Peyer's patch (tissue), 4 donors: ENCODE data around the gene C1orf116. TPM values are rescaled to one million over a fixed set of nuclear protein-coding genes. Genes with fewer than 3 reads are reported as not detected.

Experiments used
- DNase-seq, 3 donors: peaks; one replicate each; pipeline ENCODE4 v3.0.0-alpha.2; 2017 to 2019
- H3K27ac ChIP-seq, 4 donors: fragments of 200-600 bp; sonication (generic); one replicate each; pipeline ENCODE4 v1.5.1; 2016 to 2019
- H3K27me3 ChIP-seq, 2 donors: fragments of 200-600 bp; sonication (generic); one replicate each; pipeline ENCODE4 v1.5.1; 2019
- H3K36me3 ChIP-seq, 3 donors: fragments of 200-600 bp; sonication (generic); one replicate each; pipeline ENCODE4 v1.5.1; 2016 to 2019
- H3K4me1 ChIP-seq, 4 donors: fragments of 200-600 bp; sonication (generic); one replicate each; pipeline ENCODE4 v1.5.1; 2016 to 2019
- H3K4me3 ChIP-seq, 4 donors: fragments of 200-600 bp; sonication (generic); 1 replicate in 3 of 4; 2 replicates in 1 of 4; pipeline ENCODE4 v1.5.1; 2016 to 2019; ENCODE audit warnings: mild to moderate bottlenecking in 1 of 4
- H3K9me3 ChIP-seq, 4 donors: fragments of 200-600 bp; sonication (generic); one replicate each; pipeline ENCODE4 v1.5.1; 2016 to 2019; ENCODE audit warnings: mild to moderate bottlenecking in 1 of 4
- POLR2A ChIP-seq, 2 donors: fragments of 450-650 bp; IDR thresholded peaks; one replicate each; pipeline ENCODE4 v1.5.1; 2017; ENCODE audit warnings: antibody characterized with exemption in 2 of 2, mild to moderate bottlenecking in 2 of 2, moderate library complexity in 2 of 2
- total RNA-seq, 4 donors: library from RNA; depleted of rRNA; stranded (reverse); fragments of >200 nt; gene quantifications; one replicate each; pipeline ENCODE4 v1.1.0, GENCODE V29; 2016
- TF ChIP-seq, protein P1 (sequence below), 6 experiments: fragments of 450-650 bp in 4 of 6; fragments of 200-600 bp in 2 of 6; sonication (generic) in 1 of 6; IDR thresholded peaks; one replicate each; pipeline ENCODE4 v1.5.1; 2017 to 2019; ENCODE audit warnings: antibody characterized with exemption in 6 of 6, mild to moderate bottlenecking in 3 of 6, moderate library complexity in 1 of 6

Gene C1orf116
- total RNA-seq, 4 donors from 2014 or later: 4.1 to 72.3 (median 56.7) TPM

DNA sequence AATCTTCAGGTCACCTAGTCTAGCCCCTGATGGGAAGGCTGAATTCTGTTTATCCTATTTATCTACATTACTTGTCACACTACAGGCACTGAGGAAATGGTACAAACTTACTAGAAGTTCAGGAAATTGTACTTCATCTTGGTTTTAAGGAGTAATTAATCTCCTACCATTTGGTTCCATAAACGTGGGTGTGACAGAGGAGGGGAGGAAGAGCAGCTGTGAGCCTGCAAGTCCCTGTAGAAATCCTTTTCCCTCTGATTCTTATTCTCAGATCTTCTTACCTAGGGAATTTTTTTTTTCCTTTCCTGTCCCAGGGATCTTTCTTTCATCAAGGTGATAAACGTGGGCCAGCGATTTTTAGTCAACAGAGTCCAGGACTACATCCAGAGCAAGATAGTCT is 34.6 kb upstream of the C1orf116 start:
- Histone ChIP-seq H3K27ac (peak overlapping the region in 3 of 4 donors; percentile 72 to 89 (median 88)), H3K4me1 (peaks cover 0 to 18% (median 0%) of the 10 kb centered on the region in 4 donors), H3K9me3 (no peaks in the 10 kb centered on the region), H3K4me3 (peak overlapping the region in 2 of 4 donors; percentile 16 to 18), H3K36me3 (peaks cover 0 to 84% (median 0%) of the 10 kb centered on the region in 3 donors), H3K27me3 (no peaks in the 10 kb centered on the region)
- no peak for DNase-seq
- TF ChIP-seq, protein P1, sequence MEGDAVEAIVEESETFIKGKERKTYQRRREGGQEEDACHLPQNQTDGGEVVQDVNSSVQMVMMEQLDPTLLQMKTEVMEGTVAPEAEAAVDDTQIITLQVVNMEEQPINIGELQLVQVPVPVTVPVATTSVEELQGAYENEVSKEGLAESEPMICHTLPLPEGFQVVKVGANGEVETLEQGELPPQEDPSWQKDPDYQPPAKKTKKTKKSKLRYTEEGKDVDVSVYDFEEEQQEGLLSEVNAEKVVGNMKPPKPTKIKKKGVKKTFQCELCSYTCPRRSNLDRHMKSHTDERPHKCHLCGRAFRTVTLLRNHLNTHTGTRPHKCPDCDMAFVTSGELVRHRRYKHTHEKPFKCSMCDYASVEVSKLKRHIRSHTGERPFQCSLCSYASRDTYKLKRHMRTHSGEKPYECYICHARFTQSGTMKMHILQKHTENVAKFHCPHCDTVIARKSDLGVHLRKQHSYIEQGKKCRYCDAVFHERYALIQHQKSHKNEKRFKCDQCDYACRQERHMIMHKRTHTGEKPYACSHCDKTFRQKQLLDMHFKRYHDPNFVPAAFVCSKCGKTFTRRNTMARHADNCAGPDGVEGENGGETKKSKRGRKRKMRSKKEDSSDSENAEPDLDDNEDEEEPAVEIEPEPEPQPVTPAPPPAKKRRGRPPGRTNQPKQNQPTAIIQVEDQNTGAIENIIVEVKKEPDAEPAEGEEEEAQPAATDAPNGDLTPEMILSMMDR (IDR thresholded peaks at IDR 0.05): no peak
- TF ChIP-seq POLR2A (IDR thresholded peaks at IDR 0.05): no peak

DNA sequence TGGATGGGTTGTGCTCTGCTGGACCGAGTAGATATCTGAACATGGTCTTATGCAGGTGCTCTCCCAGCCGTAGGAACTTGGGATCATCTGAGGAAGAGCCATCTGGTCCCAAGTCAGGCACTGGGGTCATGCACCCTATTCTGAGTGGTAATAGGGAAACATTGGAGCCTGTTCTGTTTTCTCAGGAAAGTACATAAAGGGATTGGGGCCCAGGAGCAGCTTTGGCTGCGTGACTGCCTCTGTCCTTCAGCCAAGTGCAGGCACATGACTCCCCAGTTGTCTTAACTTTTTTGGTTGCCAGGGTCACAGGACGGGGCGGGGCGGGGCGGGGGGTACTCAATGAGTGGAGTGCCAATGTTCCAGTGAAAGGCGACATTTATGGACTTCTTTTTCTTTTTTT is 32.0 kb upstream of the C1orf116 start:
- H3K27ac ChIP-seq: peak overlapping the region in 3 of 4 donors; percentile 2 to 58 (median 52)
- H3K27me3 ChIP-seq: no peaks in the 10 kb centered on the region
- H3K9me3 ChIP-seq: no peaks in the 10 kb centered on the region
- peaks cover 0 to 18% (median 0%) of the 10 kb centered on the region in 4 donors for H3K4me1 ChIP-seq
- TF ChIP-seq, protein P1 (IDR thresholded peaks at IDR 0.05): no peak
- no peak for TF ChIP-seq POLR2A (IDR thresholded peaks at IDR 0.05)
- no peak for DNase-seq
- H3K4me3 ChIP-seq: no peak overlapping the region
- peaks cover 0 to 74% (median 0%) of the 10 kb centered on the region in 3 donors for H3K36me3 ChIP-seq

DNA sequence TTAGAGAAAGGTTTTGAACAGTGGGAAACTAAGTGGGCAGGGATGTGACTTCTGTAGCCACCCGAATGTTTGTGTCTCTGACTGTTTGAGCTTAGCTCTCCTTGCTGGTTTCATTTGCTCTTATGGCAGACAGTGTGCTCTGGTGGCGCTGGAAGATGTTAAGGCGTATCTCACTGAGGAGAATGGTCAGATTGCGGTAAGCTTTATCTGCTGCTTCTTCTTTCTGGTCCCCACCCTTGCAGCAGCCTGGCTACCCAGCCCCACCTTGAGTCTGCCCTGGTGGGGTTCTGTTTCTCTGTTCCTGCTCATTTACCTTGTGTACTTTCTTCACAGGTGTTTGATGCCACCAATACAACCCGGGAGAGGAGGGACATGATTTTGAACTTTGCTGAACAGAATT is 30.5 kb upstream of the C1orf116 start:
- DNase-seq: no peak
- H3K4me3 ChIP-seq: no peak overlapping the region
- TF ChIP-seq POLR2A (IDR thresholded peaks at IDR 0.05): no peak
- TF ChIP-seq, protein P1 (IDR thresholded peaks at IDR 0.05): no peak
- H3K4me1 ChIP-seq: peaks cover 0 to 18% (median 2%) of the 10 kb centered on the region in 4 donors
- H3K27me3 ChIP-seq: no peaks in the 10 kb centered on the region
- no peaks in the 10 kb centered on the region for H3K9me3 ChIP-seq
- peaks cover 0 to 58% (median 0%) of the 10 kb centered on the region in 3 donors for H3K36me3 ChIP-seq
- H3K27ac ChIP-seq: no peak overlapping the region

DNA sequence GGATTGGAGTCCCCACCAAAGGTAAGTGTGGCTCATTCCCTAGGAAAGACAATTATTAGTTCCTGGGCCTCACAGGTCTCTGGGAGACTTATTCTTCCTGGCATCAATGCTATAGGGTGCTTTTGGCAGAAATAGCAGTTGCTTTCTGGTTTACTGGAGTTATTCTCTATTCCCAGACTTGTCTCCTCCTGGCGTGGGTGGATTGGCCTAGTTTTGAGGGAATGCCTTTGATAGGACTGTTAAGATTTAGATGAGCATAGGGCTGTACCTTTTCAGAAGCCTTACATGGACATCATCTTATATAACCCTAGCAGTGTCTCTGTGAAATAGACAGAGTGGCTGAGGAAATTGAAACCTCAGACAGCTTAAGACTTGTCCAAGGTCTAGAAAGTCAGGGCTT is 29.5 kb upstream of the C1orf116 start:
- DNase-seq: no peak
- H3K4me1 ChIP-seq: peaks cover 0 to 18% (median 4%) of the 10 kb centered on the region in 4 donors
- no peaks in the 10 kb centered on the region for H3K27me3 ChIP-seq
- H3K9me3 ChIP-seq: no peaks in the 10 kb centered on the region
- TF ChIP-seq POLR2A (IDR thresholded peaks at IDR 0.05): no peak
- TF ChIP-seq, protein P1 (IDR thresholded peaks at IDR 0.05): no peak
- no peak overlapping the region for H3K27ac ChIP-seq
- H3K4me3 ChIP-seq: no peak overlapping the region
- H3K36me3 ChIP-seq: peaks cover 0 to 57% (median 0%) of the 10 kb centered on the region in 3 donors

DNA sequence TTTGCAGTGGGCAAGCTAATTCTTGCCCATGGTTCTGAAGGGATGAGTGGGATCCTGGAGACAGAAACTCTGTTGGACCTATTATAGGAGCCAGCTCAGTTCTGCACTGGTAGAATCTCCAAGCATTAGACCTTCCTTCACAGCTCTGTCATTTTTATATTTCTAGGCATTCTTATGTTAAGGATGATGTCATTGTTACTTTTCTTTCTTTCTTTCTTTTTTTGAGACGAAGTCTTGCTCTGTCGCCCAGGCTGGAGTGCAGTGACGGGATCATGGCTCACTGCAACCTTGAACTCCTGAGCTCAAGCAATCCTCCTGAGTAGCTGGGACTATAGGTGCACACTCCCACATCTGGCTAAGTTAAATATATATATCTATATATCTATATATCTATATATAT is 28.0 kb upstream of the C1orf116 start:
- DNase-seq: no peak
- TF ChIP-seq, protein P1 (IDR thresholded peaks at IDR 0.05): no peak
- no peak for TF ChIP-seq POLR2A (IDR thresholded peaks at IDR 0.05)
- no peaks in the 10 kb centered on the region for H3K27me3 ChIP-seq
- H3K4me1 ChIP-seq: peaks cover 0 to 12% (median 3%) of the 10 kb centered on the region in 4 donors
- H3K4me3 ChIP-seq: no peak overlapping the region
- no peaks in the 10 kb centered on the region for H3K9me3 ChIP-seq
- H3K27ac ChIP-seq: no peak overlapping the region
- H3K36me3 ChIP-seq: peaks cover 0 to 48% (median 0%) of the 10 kb centered on the region in 3 donors
